Limb (tissue), 2 donors: ENCODE results near the gene OR6P1.
A peak's percentile ranks its signal among the peaks of the same experiment; 100 is the strongest.

Experiments
- DNase-seq, 2 donors: peaks; one replicate each; pipeline ENCODE4 v3.0.0-alpha.2; 2016; ENCODE audit errors: extremely low spot score in 2 of 2

Gene OR6P1, protein sequence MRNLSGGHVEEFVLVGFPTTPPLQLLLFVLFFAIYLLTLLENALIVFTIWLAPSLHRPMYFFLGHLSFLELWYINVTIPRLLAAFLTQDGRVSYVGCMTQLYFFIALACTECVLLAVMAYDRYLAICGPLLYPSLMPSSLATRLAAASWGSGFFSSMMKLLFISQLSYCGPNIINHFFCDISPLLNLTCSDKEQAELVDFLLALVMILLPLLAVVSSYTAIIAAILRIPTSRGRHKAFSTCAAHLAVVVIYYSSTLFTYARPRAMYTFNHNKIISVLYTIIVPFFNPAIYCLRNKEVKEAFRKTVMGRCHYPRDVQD

DNA sequence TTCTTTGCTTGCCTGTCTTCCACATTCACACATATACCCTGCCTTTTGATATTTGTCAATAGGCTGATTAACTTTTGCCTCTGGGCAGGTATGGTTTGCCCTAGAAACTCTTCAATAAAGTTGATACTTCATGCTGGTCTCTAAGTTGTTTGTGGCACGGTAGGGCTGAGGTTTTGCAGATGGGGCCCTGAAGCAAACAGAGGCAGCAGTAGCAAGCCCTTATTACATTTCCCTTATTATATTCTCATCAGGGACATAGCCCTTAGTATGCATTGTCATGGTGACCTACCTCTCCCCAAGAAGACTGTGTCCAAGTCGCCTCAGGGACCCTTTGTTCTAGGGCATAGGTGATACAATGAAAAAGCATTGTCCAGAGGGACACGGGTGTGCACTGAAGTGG, at the start of gene OR6P1:
Gene OR6P1 (minus strand): TSS at position 101 of the 400 bp plus-strand sequence. CDS start 6,976 bp downstream, outside the sequence.
- no peak for DNase-seq

DNA sequence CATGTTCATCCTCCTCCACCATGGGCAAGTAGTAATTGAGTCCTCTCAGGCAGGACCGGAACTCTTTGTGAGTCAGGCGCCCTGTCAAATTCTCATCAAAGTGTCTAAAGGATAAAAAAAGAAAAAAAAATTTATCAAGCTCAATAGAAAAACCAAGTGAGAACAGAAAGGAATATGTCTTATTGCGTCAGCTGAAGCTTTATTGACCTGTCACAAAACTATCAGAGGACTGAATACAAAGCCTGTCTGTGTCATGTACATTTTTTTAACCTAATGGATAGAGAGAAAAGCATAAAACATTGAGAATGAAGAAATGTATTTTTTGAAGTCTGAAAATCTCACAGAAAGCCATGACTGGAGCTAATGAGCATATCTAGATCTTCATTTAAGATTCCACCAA, 43.4 kb upstream of the OR6P1 start:
- DNase-seq, result no peak

GRCh38 chr1:158611916-158612315, 41.5 kb upstream of the OR6P1 start:
- DNase-seq, result no peak

DNA sequence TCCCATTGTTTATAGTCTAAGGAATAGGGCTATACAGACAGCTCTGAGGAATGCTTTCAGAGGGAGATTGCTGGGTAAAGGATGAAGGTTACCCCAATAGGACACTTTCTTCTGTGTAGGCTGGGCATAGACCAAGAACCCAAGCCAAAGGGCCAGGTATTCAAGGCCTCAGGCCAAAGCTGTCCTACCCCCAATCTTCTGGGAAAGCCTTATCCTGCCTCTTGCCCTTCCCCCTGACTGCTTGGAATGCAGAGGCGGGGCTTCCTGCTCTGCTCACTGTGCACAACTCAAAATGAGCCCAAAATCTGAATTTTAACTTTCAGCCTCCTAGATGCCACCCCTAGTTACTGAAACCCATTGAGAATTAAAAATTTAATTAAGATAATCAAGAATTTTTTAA, 36.9 kb upstream of the OR6P1 start:
- DNase-seq, result no peak

- no peak for DNase-seq
These were observed 34.6 kb upstream of the OR6P1 start, which contains the start of gene OR10Z1 for GRCh38 chr1:158604968-158605367. TSS of gene OR10Z1 (plus strand) at chr1:158605268. CDS start at chr1:158606439, 1,171 bp downstream.

- DNase-seq, result no peak
These were observed 30.4 kb upstream of the OR6P1 start for GRCh38 chr1:158600735-158601134.

DNA sequence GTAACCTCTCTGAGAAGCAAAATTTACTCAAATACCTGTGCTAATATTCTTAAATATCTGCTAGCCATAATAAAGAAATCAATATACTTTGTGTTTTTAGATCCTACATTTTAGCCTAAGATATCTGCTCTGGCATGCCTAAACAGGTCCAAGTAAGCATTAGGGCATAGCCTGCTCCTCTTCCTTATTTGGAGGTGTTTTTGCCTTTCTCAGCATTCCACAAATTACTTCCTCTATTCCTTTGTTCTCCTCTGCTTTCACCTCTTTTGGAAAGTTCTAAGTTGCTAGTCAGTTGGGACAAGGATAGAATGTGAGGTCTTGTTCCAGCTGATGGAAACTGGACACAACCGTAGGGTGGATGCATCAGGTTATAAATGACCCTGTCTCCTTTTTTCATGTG, 16.6 kb upstream of the OR6P1 start:
- DNase-seq, result no peak

DNA sequence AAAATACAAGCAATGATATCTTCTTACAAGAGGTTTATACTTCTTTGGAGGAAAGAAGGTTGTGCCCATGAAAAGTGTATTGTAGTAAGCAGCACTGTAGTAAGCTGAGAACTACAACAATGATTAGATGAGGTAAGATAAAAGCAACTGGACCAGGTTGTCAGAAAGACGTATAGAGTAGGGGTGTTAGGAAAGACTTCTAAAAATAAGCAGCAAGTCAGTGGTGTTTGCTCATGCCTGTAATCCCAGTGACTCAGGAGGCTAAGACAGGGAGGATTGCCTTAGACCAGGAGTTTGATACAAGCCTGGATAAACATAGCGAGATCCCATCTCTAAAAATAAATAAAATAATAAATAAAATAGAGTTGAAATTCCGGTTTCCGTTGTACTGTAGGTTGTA, 13.6 kb upstream of the OR6P1 start:
- DNase-seq, result no peak

DNA sequence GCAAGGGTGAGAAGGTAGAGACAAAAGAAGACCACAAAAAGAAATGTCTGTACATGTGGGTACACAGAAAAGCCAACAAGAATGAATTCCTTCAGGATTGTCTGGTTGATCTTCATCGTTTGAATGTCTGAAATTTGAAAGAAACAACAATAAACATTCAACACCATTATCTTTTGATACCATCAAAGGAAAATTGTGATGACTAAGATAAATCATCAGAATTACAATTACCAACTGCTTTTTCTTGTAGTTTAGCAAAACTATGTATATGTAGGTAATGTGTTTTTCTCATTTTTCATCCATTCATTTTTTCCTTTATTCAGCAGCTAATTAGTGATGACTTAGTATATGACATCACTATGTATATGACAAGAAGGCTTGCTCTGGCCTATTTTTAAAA, 9.4 kb upstream of the OR6P1 start, which contains the start of gene OR10X1:
Gene OR10X1 (minus strand): TSS at position 167 of the 400 bp plus-strand sequence. CDS start 0 bp downstream, at position 167.
- DNase-seq, result no peak

GRCh38 chr1:158577561-158577960, 7.2 kb upstream of the OR6P1 start:
- DNase-seq, result no peak

DNA sequence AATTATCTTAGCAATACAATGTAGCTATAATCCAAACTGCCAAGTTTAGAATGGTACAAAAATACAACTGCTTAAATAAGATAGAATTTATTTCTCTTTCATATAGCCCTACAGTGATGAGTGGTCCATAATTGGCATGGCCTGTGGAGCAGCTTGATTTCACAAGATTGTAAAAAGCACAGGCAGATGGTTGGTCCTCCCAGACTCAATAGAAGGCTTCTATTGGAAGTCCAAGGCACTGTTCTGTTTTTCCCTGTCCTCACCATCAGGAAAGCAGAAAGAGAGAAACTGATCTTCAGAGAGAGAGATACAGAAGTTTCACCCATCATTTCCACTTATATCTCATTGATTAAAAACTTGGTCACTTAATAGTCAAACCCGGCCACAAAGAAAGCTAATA, 1.8 kb upstream of the OR6P1 start:
- DNase-seq, result no peak

DNA sequence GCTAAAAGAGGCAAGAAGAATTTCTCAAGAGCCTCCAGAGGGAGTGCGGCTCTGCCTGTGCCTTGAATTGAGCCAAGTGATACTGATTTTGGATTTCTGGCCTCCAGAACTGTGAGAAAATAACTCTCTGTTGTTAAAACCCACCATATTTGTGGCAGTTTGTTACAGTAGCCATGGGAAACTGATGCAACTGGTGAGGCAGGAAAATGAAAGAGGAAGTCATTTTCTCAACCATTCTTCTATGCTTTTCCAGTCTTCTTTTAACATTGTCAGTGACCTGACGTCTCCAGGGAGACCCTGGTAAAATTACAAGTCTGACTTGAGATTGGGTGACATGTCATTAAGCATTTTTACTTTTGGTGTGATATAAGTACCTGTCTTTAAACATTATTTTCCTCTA, 5.8 kb downstream of the OR6P1 start:
- DNase-seq, result no peak

- DNase-seq, result no peak
These were observed 6.5 kb downstream of the OR6P1 start for GRCh38 chr1:158563853-158564252.

DNA sequence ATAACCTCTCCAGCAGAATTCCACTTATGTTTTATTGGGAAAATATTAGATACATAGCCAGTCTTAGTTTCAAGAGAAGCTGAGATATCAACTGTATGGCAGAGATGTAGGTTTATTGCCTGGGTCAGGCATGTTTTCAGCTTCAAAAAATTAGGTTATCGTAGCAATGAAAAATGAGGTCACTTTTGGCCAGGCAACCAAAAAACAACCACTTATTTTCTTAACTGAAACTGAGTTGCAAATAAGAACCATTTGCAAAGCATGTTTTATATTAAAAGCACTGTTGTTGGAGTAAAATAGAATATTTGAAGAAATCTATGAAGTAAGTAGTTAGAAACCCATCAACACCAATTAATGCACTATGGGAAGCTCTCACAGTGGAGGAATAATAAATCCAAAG, 10.7 kb downstream of the OR6P1 start:
- peak in 1 of 2 donors; percentile 5 for DNase-seq

DNA sequence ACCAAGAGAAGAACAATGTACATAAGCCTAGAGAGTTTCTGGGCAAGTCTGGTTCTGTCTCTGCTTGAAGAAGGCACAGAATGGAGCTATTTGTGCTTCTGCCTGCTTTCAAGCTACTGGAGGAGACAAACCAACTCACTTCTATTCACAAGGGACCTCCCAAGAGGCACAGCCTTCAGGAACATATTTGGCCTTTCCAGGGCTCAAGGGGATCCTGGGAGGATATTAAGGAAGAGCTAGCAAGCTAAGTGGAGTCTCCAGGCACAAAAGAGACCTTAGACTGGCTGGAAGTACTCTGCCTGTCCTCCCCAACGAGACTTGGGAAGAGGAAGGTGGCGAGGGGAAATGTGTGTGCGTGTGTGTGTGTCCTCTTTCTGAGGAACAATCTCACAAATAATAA, 16.0 kb downstream of the OR6P1 start, which contains the start of gene OR6Y1:
Gene OR6Y1 (minus strand): TSS at position 54 of the 400 bp plus-strand sequence. CDS start 6,300 bp downstream, outside the sequence.
- DNase-seq, result no peak

DNA sequence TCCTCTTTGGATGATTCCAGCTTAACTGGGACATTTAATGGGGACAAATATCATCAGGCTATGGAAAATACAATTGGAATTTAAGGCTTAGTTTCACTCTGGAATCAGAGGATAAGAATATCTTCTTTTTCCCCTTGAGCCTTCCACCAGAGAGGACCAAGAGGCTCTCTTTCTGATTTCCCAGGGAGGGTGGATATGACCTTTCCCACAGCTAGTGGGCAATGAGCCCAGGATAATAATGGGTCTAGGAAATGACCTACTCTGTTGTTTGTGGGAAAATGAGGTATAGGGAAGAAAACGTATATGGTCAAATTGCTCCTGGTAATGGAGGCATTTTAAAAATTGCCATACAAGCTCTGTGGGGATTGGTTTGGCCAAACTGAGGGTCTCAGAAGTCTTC, 18.1 kb downstream of the OR6P1 start:
- no peak for DNase-seq

- no peak for DNase-seq
These were observed 22.8 kb downstream of the OR6P1 start for GRCh38 chr1:158547533-158547932.

GRCh38 chr1:158537609-158538008, 32.8 kb downstream of the OR6P1 start:
- DNase-seq, result no peak

- no peak for DNase-seq
These were observed 35.9 kb downstream of the OR6P1 start for GRCh38 chr1:158534496-158534895.

DNA sequence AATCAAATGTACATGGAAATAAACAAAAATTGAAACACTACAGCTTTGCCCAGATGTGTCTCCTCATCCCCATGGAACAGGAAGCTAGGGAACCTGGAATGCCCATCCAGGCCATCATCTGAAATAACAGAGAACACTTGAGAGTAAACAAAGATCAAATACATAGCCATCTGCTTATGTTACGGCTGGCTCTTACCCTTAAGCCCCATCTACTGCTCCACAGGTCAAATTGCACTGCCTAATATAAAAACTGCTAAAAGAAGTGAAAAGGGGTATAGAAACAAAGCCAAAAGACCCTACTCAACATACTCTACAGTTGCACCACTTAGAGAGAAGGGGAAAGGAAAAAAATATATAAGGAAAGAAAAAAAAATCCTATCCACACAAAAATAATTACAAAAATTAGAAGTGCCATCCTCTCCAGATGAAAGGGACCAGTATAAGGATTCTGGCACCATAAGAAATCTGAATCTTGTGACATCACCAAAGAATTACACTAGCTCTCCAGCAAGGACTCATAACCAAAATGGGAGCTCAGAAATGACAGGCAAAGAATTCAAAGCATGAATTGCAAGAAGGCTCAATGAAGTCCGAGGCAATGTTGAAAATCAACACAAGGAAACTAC, 43.1 kb downstream of the OR6P1 start:
- no peak for DNase-seq

GRCh38 chr1:158521666-158522058, 48.7 kb downstream of the OR6P1 start:
- no peak for DNase-seq

DNA sequence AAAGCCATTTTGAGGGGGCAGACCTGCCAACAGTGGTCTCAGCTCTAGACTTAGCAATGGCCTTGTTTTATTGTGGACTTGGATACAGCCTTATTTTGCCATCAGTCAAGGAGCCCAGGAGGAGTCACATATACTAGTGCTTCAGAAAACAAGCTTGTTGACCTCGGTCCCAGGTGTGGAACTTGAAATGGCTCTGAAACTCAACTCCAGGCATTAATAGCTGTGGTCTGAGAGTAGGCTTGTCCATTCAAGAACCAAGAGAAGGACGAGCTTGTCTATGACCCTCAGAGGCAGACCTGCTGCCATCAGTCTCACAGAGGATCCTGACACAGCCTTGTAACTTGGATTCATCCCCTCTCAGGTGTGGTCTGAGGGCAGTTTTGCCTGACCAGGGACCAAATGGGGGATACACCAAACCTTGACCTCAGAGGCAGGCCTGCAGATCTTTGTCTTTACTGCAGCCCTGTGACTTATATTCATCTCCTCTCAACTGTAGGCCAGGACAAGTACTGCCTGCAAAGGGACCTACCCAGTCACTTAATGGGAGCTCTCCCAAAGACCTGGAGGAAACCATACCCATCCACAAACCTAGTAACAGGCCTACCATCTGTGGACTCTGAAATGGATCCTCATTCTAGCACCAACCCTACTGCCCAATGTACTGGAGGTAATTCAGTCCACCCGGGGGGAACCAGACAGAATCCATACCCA, 49.3 kb downstream of the OR6P1 start:
- no peak for DNase-seq
